CD4-positive, CD25-positive, alpha-beta regulatory T cell (primary cell): Measurements from ENCODE around the gene SLC30A10. TPM values are rescaled to one million over a fixed set of nuclear protein-coding genes. Genes with fewer than 3 reads are reported as not detected.
"Not testable (repeated sequence)": the region's sequence is repeated elsewhere in the genome, so short reads cannot be mapped to it uniquely, and the experiment has no call there.

Experiments
- ATAC-seq, 2 donors: fragments of 150-1000 bp; cut with Tn5 transposase; one replicate each; pipeline ENCODE4 v1.10.0; 2021; ENCODE audit warnings: low read depth in 2 of 2, moderate number of reproducible peaks in 2 of 2, moderate library complexity in 1 of 2
- DNase-seq, 3 donors: peaks; one replicate each; pipeline versions ENCODE4 v3.0.0 to v3.0.0-alpha.2; 2012 to 2022; ENCODE audit warnings: mixed read lengths in 1 of 3
- H3K27ac ChIP-seq: one replicate; pipeline ENCODE4 v1.7.0; 2013; ENCODE audit warnings: mild to moderate bottlenecking, low read length; ENCODE audit not compliant: insufficient read depth, poor library complexity, severe bottlenecking
- H3K27me3 ChIP-seq: one replicate; pipeline ENCODE4 v1.7.0; 2013; ENCODE audit warnings: low read length; ENCODE audit not compliant: control insufficient read depth, insufficient read depth
- H3K36me3 ChIP-seq: one replicate; pipeline ENCODE4 v1.7.0; 2013; ENCODE audit warnings: mild to moderate bottlenecking, low read length, moderate library complexity; ENCODE audit not compliant: control insufficient read depth, insufficient read depth
- H3K4me1 ChIP-seq: 2 replicates; pipeline ENCODE4 v1.7.0; 2013; ENCODE audit warnings: mild to moderate bottlenecking, low read length; ENCODE audit not compliant: insufficient read depth, control insufficient read depth, poor library complexity, severe bottlenecking
- H3K4me3 ChIP-seq: one replicate; pipeline ENCODE4 v1.7.0; 2013; ENCODE audit warnings: low read depth, mild to moderate bottlenecking, low read length, moderate library complexity
- H3K9me3 ChIP-seq, 2 experiments: 1 replicate in 1 of 2; 2 replicates in 1 of 2; pipeline ENCODE4 v1.7.0; 2013; ENCODE audit warnings: low read length in 2 of 2, mild to moderate bottlenecking in 1 of 2, moderate library complexity in 1 of 2; ENCODE audit not compliant: control insufficient read depth in 2 of 2
- H3K27ac Mint-ChIP-seq, 3 donors: one replicate each; pipeline ENCODE4 v1.8.0; 2020 to 2022; ENCODE audit warnings: mild to moderate bottlenecking in 3 of 3, mixed read lengths in 3 of 3, moderate library complexity in 2 of 3
- H3K27me3 Mint-ChIP-seq: one replicate; pipeline ENCODE4 v1.8.0; 2022; ENCODE audit warnings: mild to moderate bottlenecking, mixed read lengths
- H3K36me3 Mint-ChIP-seq: one replicate; pipeline ENCODE4 v1.8.0; 2020; ENCODE audit warnings: mixed read lengths
- H3K4me1 Mint-ChIP-seq, 4 donors: one replicate each; pipeline ENCODE4 v1.8.0; 2020 to 2022; ENCODE audit warnings: mixed read lengths in 4 of 4, mild to moderate bottlenecking in 1 of 4
- H3K4me3 Mint-ChIP-seq, 4 donors: one replicate each; pipeline ENCODE4 v1.8.0; 2020 to 2022; ENCODE audit warnings: mild to moderate bottlenecking in 4 of 4, mixed read lengths in 4 of 4, moderate library complexity in 3 of 4
- H3K9me3 Mint-ChIP-seq, 7 donors: one replicate each; pipeline ENCODE4 v1.8.0; 2020 to 2022; ENCODE audit warnings: mixed read lengths in 7 of 7, mild to moderate bottlenecking in 3 of 7, moderate library complexity in 2 of 7
- polyA plus RNA-seq, 4 donors: library from polyadenylated mRNA; unstranded; fragments of 300-500 nt; fragmentation: Illumina TruSeq; gene quantifications; one replicate each; pipeline ENCODE4 v1.2.3, GENCODE V29; 2021
- total RNA-seq: library from RNA; stranded (reverse); gene quantifications from one replicate; pipeline ENCODE4 v1.2.3, GENCODE V29; 2022

Gene SLC30A10
- total and polyA plus RNA-seq, 5 donors from 2014 or later, result not detected

GRCh38 chr1:219909476-219909875, 18.9 kb downstream of the SLC30A10 start:
- H3K4me1 Mint-ChIP-seq, result no peaks in the 10 kb centered on the region
- H3K4me1 ChIP-seq, result no peaks in the 10 kb centered on the region
- H3K27ac ChIP-seq, result no peak overlapping the region
- no peaks in the 10 kb centered on the region for H3K27me3 Mint-ChIP-seq
- H3K4me3 ChIP-seq, result no peak overlapping the region
- no peaks in the 10 kb centered on the region for H3K36me3 ChIP-seq
- H3K27ac Mint-ChIP-seq, result no peak overlapping the region
- DNase-seq, result no peak
- no peak overlapping the region for H3K4me3 Mint-ChIP-seq
- no peak for ATAC-seq
- no peaks in the 10 kb centered on the region for H3K27me3 ChIP-seq
- H3K9me3 Mint-ChIP-seq, result peaks cover 0 to 4% (median 0%) of the 10 kb centered on the region in 7 donors
- H3K36me3 Mint-ChIP-seq, result no peaks in the 10 kb centered on the region
- H3K9me3 ChIP-seq, result no peaks in the 10 kb centered on the region

DNA sequence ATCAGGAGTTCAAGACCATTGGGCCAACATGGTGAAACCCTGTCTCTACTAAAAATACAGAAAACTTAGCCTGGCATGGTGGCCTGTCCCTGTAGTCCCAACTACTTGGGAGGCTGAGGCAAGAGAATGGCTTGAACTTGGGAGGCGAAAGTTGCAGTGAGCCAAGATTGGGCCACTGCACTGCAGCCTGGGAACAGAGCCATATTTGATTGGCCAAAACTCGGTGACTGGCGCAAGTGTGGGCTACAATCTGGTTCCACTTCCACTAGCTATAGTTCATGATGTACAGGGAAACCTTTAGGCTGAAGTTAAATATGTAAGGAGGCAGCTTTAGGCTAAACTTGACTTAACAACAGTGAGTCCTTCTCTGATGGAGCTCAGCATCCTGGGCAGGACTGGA, 20.2 kb downstream of the SLC30A10 start:
- Histone ChIP-seq H3K27me3 (no peaks in the 10 kb centered on the region), H3K36me3 (no peaks in the 10 kb centered on the region), H3K4me1 (no peaks in the 10 kb centered on the region), H3K9me3 (no peaks in the 10 kb centered on the region), H3K4me3 (no peak overlapping the region), H3K27ac (no peak overlapping the region)
- H3K27me3 Mint-ChIP-seq, result no peaks in the 10 kb centered on the region
- no peak overlapping the region for H3K27ac Mint-ChIP-seq
- ATAC-seq, result no peak
- DNase-seq, result no peak
- no peak overlapping the region for H3K4me3 Mint-ChIP-seq
- H3K9me3 Mint-ChIP-seq, result peaks cover 0 to 4% (median 0%) of the 10 kb centered on the region in 7 donors
- no peaks in the 10 kb centered on the region for H3K4me1 Mint-ChIP-seq
- no peaks in the 10 kb centered on the region for H3K36me3 Mint-ChIP-seq

DNA sequence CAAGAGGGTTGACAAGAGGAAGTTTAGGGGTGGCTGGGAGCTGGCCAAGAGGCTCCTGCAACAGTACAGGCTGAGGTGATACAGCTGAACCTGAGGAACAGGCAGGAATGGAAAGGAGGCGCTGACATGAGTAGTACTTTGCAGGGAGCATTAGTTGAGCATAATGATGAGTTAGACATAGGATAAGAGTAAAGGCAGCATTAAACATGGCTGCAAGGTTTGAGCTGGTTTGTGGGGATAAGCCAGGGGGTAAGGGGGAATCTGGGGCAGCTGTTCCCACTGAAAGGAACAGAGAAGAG, 20.6 kb downstream of the SLC30A10 start:
- H3K27ac Mint-ChIP-seq, result no peak overlapping the region

DNA sequence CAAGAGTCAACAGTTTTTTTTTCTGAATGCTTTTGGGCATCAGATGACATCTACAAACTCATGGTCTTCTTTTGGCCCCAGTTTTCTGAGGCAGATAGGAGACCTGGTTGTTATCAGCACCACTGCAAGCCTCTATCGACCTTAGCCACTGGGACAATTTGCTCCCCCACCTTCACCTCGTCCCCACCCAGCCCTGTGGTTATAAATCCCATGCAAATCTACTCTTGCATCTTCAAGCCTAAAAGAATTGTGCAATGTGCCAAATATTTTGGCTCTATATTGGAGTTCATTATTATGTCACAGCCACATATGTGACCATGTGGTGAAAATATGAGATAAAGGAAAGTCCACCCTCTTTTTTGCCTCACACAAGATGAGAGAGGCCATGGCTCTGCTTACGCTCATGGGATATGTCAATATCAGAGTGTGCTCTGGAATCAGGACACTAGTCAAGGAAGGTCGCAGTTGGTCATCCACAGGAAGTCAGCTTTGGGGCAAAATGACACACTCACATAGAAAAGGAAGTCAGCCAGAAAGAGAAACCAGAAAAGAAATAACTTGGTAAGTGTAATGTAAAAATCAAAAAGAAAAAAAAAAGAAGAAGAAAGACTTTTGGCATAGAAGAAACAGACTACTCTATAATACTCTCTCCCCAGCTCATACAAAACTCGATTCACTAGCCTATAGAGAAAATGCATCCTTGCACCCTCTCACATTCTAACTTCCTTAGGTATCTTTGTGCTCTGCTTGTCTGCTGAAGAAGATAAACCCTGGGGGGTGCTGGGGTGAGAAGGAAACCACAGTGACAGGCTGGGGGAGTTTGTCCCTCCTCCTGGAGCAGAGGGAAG, 21.2 kb downstream of the SLC30A10 start:
- Histone ChIP-seq H3K4me1 (no peaks in the 10 kb centered on the region), H3K27ac (no peak overlapping the region), H3K27me3 (no peaks in the 10 kb centered on the region), H3K4me3 (no peak overlapping the region), H3K36me3 (no peaks in the 10 kb centered on the region), H3K9me3 (no peaks in the 10 kb centered on the region)
- Mint-ChIP-seq H3K27me3 (no peaks in the 10 kb centered on the region), H3K4me3 (no peak overlapping the region), H3K27ac (no peak overlapping the region), H3K36me3 (no peaks in the 10 kb centered on the region), H3K4me1 (no peaks in the 10 kb centered on the region), H3K9me3 (peaks cover 0 to 4% (median 0%) of the 10 kb centered on the region in 7 donors)
- DNase-seq (no peak), ATAC-seq (no peak)

More for the DNA sequence above, 20.6 kb downstream of the SLC30A10 start:
- Histone ChIP-seq H3K9me3 (no peaks in the 10 kb centered on the region), H3K4me3 (no peak overlapping the region), H3K27me3 (no peaks in the 10 kb centered on the region), H3K36me3 (no peaks in the 10 kb centered on the region), H3K27ac (no peak overlapping the region), H3K4me1 (no peaks in the 10 kb centered on the region)
- H3K4me3 Mint-ChIP-seq, result no peak overlapping the region
- no peaks in the 10 kb centered on the region for H3K27me3 Mint-ChIP-seq
- no peaks in the 10 kb centered on the region for H3K4me1 Mint-ChIP-seq
- no peak for ATAC-seq
- no peak for DNase-seq
- no peaks in the 10 kb centered on the region for H3K36me3 Mint-ChIP-seq
- peaks cover 0 to 4% (median 0%) of the 10 kb centered on the region in 7 donors for H3K9me3 Mint-ChIP-seq

GRCh38 chr1:219906565-219906923, 21.8 kb downstream of the SLC30A10 start:
- not testable (repeated sequence) for H3K27me3 ChIP-seq, H3K27ac ChIP-seq, H3K9me3 Mint-ChIP-seq, H3K9me3 ChIP-seq, H3K27ac Mint-ChIP-seq, H3K36me3 ChIP-seq, DNase-seq, H3K4me3 ChIP-seq, H3K36me3 Mint-ChIP-seq, ATAC-seq, H3K4me1 Mint-ChIP-seq, H3K27me3 Mint-ChIP-seq, H3K4me1 ChIP-seq, H3K4me3 Mint-ChIP-seq

- H3K36me3 ChIP-seq, result no peaks in the 10 kb centered on the region
- H3K4me1 Mint-ChIP-seq, result no peaks in the 10 kb centered on the region
- no peak overlapping the region for H3K4me3 Mint-ChIP-seq
- no peak overlapping the region for H3K27ac Mint-ChIP-seq
- ATAC-seq, result no peak
- no peak for DNase-seq
- peaks cover 0 to 4% (median 0%) of the 10 kb centered on the region in 7 donors for H3K9me3 Mint-ChIP-seq
- H3K9me3 ChIP-seq, result no peaks in the 10 kb centered on the region
- no peaks in the 10 kb centered on the region for H3K4me1 ChIP-seq
- H3K4me3 ChIP-seq, result no peak overlapping the region
- no peaks in the 10 kb centered on the region for H3K36me3 Mint-ChIP-seq
- H3K27me3 ChIP-seq, result no peaks in the 10 kb centered on the region
- no peak overlapping the region for H3K27ac ChIP-seq
- H3K27me3 Mint-ChIP-seq, result no peaks in the 10 kb centered on the region
Observed at GRCh38 chr1:219905524-219905923, 22.8 kb downstream of the SLC30A10 start.

GRCh38 chr1:219904934-219905333, 23.4 kb downstream of the SLC30A10 start:
- Mint-ChIP-seq H3K27me3 (peaks cover 5% of the 10 kb centered on the region), H3K27ac (no peak overlapping the region), H3K4me1 (no peaks in the 10 kb centered on the region), H3K9me3 (peaks cover 0 to 4% (median 0%) of the 10 kb centered on the region in 7 donors), H3K4me3 (no peak overlapping the region), H3K36me3 (no peaks in the 10 kb centered on the region)
- H3K9me3 ChIP-seq, result no peaks in the 10 kb centered on the region
- H3K4me3 ChIP-seq, result no peak overlapping the region
- H3K4me1 ChIP-seq, result no peaks in the 10 kb centered on the region
- H3K27me3 ChIP-seq, result no peaks in the 10 kb centered on the region
- no peak overlapping the region for H3K27ac ChIP-seq
- ATAC-seq (no peak), DNase-seq (no peak)
- no peaks in the 10 kb centered on the region for H3K36me3 ChIP-seq

DNA sequence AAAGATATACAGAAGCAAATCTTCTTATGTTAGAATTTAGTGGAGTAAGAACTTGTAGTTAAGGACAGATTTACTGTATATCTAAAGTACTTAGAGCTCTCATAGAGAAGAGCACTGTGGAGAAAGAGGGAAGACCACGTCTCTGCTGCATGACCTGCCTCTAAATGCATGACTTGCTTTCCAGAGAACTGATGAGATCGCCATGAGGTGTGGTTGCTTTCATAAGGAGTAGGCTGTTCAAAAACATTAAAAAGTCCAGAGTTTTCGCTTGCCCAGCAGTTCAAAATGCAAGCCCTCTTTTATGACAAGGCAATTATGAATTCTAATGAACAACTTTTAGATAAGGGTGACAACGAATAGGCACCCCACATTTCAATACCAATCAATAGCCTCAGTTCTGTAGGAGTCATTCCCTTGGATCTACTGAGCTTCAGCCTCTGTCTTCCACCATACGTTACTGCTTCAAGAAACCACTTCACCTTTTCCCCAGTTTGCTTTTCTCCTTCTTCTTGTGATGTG, 24.9 kb downstream of the SLC30A10 start:
- H3K4me1 ChIP-seq, result no peaks in the 10 kb centered on the region
- Mint-ChIP-seq H3K9me3 (peaks cover 0 to 4% (median 0%) of the 10 kb centered on the region in 7 donors), H3K27ac (no peak overlapping the region), H3K27me3 (peaks cover 6% of the 10 kb centered on the region), H3K4me1 (no peaks in the 10 kb centered on the region), H3K36me3 (no peaks in the 10 kb centered on the region), H3K4me3 (no peak overlapping the region)
- DNase-seq (no peak), ATAC-seq (no peak)
- no peaks in the 10 kb centered on the region for H3K27me3 ChIP-seq
- no peaks in the 10 kb centered on the region for H3K36me3 ChIP-seq
- H3K27ac ChIP-seq, result no peak overlapping the region
- H3K4me3 ChIP-seq, result no peak overlapping the region
- H3K9me3 ChIP-seq, result no peaks in the 10 kb centered on the region
